Prostate gland (tissue), 2 donors: Measurements from ENCODE around the gene PANX3. TPM values are rescaled to one million over a fixed set of nuclear protein-coding genes. Genes with fewer than 3 reads are reported as not detected.

Source experiments
- DNase-seq: peaks from one replicate; pipeline ENCODE4 v3.0.0-alpha.2; 2019; ENCODE audit warnings: low spot score
- H3K27ac ChIP-seq, 2 donors: fragments of 200-600 bp; sonication (generic); 2 replicates each; pipeline ENCODE4 v1.5.1; 2017 to 2019
- H3K27me3 ChIP-seq: fragments of 200-600 bp; sonication (generic); replicated peaks from 2 replicates; pipeline ENCODE4 v1.5.1; 2019; ENCODE audit not compliant: insufficient read depth
- H3K36me3 ChIP-seq, 2 donors: fragments of 200-600 bp; sonication (generic); 1 replicate in 1 of 2; 2 replicates in 1 of 2; pipeline versions ENCODE4 v1.5.1 to v1.8.1; 2017 to 2019
- H3K4me1 ChIP-seq: fragments of 200-600 bp; sonication (generic); replicated peaks from 2 replicates; pipeline ENCODE4 v1.5.1; 2019
- H3K4me3 ChIP-seq, 2 donors: fragments of 200-600 bp; sonication (generic); 2 replicates each; pipeline ENCODE4 v1.5.1; 2017 to 2019
- H3K9me3 ChIP-seq: fragments of 200-600 bp; sonication (generic); 2 replicates; pipeline ENCODE4 v1.5.1; 2017
- POLR2A ChIP-seq: fragments of 450-650 bp; IDR thresholded peaks from one replicate; pipeline ENCODE4 v1.6.1; 2016; ENCODE audit warnings: antibody characterized with exemption, mild to moderate bottlenecking
- POLR2AphosphoS5 ChIP-seq: sonication (generic); formaldehyde crosslinking; IDR thresholded peaks from one replicate; pipeline ENCODE4 v1.6.1; 2017; ENCODE audit warnings: antibody characterized with exemption
- WGBS: methylation state at CpG from one replicate; pipeline ENCODE4 v1.1.5; 2018; 5-methylcytosine and 5-hydroxymethylcytosine counted together
- intact Hi-C: fragments of 100-400 bp; cut with DNase I; formaldehyde crosslinking; loops from one replicate; pipeline ENCODE4 v1.14.2; 2022
- total RNA-seq, 2 donors: library from RNA; depleted of rRNA; stranded (reverse); fragments of >200 nt; gene quantifications; one replicate each; pipeline ENCODE4 v1.1.0, GENCODE V29; 2016
- TF ChIP-seq, protein P1 (sequence below), 4 experiments: fragments of 200-600 bp in 2 of 4; fragments of 450-650 bp in 2 of 4; sonication (generic) in 2 of 4; IDR thresholded peaks; 1 replicate in 3 of 4; 2 replicates in 1 of 4; pipeline ENCODE4 v1.5.1; 2016 to 2019; ENCODE audit warnings: antibody characterized with exemption in 4 of 4, mild to moderate bottlenecking in 2 of 4, moderate library complexity in 2 of 4

Gene PANX3
- total RNA-seq, 2 donors from 2014 or later: not detected

DNA sequence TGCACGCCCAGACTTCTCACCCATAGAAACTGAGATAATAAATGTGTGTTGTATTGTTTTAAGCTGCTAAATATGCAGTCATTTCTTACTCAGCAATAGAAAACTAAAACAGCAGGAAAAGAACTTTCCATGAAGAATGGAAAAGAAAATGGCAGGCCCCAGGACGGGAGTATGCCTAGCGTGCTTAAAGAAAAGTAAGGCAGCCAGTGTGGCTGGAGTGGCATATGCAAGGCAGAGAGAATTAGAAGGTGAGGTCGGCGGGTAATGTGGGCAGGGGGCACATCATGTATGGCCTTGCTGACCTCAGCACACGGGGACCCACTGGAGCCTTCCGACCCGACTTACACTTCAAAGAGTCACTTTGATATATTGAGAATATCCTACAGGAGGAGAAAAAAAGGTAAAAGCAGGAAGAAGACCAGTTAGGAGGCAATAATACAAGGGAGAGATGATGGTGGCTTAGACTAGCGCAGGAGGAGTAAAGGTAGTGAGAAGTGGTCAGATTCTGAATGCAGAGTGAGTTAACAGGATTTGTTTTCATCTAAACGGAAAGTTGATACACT lies 31.9 kb downstream of the PANX3 start:
- H3K9me3 ChIP-seq: no peaks in the 10 kb centered on the region

DNA sequence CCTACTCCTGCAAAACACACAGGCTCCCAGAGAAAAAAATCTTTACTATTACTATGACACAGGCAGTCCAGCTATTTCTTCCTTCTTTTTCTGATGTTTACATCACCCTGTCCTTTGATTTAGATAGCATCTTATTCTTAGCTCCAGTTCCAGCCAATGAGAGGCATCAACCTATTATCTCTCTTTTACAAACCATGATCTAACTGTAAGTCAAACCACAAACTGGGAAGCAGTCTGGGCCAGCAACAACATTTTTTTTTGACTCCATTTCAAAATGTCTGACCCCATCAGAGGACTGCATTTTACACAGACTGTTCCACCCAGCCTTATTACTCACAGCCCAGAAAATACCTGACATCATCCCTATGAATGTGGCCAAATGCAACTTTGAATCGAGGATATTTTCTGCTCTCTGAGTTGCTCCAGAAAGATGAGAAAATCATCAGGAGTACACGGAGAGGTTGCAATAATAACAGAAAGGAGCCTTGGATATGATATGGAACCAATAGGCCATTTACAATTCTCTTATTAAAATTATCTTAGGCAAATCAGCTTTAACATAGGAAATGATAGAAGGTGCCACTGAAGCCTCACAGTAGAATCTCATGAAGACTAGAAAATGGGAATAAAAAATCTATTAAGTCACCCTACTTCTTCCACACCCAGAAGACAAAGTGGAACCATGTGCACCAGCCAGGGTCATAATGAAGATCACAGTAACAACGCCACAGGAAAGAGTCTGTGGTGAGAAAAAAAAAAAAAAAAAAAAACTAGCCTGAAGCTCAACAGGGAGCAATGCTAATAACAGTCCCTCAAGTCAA lies 32.6 kb downstream of the PANX3 start:
- Histone ChIP-seq H3K27me3 (no peaks in the 10 kb centered on the region), H3K4me1 (no peaks in the 10 kb centered on the region), H3K27ac (no peak overlapping the region), H3K36me3 (no peaks in the 10 kb centered on the region), H3K4me3 (no peak overlapping the region), H3K9me3 (no peaks in the 10 kb centered on the region)
- intact Hi-C loops: no loop called here
- TF ChIP-seq, protein P1, sequence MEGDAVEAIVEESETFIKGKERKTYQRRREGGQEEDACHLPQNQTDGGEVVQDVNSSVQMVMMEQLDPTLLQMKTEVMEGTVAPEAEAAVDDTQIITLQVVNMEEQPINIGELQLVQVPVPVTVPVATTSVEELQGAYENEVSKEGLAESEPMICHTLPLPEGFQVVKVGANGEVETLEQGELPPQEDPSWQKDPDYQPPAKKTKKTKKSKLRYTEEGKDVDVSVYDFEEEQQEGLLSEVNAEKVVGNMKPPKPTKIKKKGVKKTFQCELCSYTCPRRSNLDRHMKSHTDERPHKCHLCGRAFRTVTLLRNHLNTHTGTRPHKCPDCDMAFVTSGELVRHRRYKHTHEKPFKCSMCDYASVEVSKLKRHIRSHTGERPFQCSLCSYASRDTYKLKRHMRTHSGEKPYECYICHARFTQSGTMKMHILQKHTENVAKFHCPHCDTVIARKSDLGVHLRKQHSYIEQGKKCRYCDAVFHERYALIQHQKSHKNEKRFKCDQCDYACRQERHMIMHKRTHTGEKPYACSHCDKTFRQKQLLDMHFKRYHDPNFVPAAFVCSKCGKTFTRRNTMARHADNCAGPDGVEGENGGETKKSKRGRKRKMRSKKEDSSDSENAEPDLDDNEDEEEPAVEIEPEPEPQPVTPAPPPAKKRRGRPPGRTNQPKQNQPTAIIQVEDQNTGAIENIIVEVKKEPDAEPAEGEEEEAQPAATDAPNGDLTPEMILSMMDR (IDR thresholded peaks at IDR 0.05): no peak
- TF ChIP-seq POLR2A (no peak), POLR2AphosphoS5 (no peak)
- no peak for DNase-seq
- WGBS: 20% methylated on average over 3 of the region's 3 CpGs

More for the DNA sequence above, 31.9 kb downstream of the PANX3 start:
- 85% methylated on average over 10 of the region's 10 CpGs for WGBS
- no peak for TF ChIP-seq POLR2AphosphoS5
- TF ChIP-seq, protein P1 (IDR thresholded peaks at IDR 0.05): no peak
- TF ChIP-seq POLR2A: no peak
- no peak overlapping the region for H3K27ac ChIP-seq
- no peak for DNase-seq
- H3K36me3 ChIP-seq: no peaks in the 10 kb centered on the region
- no peak overlapping the region for H3K4me3 ChIP-seq
- intact Hi-C loops: no loop called here
- no peaks in the 10 kb centered on the region for H3K27me3 ChIP-seq
- no peaks in the 10 kb centered on the region for H3K4me1 ChIP-seq

DNA sequence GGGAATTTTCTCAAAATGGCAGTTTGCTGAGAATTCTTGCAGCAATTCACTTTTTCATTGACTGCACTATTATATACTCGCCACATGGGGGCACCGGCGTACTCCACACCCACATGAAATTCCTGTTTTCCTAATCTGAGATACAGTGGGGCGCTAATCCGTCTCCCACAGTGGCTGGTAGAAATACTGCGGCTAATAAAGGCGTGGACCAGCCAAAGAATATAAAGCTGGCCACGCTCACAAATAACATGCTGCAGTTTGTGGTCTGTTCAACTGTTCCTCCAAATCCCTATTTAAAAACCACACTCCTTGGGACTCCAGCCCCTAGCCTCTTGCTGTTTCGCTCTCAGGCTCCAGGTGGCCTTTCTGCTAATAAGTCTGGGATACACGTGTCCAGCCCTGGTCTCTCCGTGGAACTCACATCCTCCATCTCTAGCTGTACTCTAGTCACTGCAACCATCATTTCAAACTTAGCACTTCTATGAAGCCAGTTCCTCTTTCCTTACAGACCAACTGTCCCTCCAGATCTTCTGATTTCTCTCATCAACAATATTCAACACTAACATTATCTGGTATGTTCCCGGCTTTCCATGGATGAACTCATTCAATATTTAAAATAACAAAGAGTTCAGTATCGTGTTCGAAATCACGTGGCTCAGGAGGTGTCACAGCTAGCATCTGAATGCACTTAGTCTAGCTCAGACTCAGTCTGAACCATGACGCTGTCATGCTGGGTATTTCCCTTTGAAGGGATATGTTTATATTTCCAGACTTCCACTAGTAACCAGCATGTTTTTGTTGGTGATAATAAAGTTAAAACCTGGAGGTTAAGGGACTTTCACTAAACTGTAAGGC lies 33.4 kb downstream of the PANX3 start:
- peak overlapping the region in 1 of 2 donors; percentile 12 for H3K4me3 ChIP-seq
- TF ChIP-seq, protein P1 (IDR thresholded peaks at IDR 0.05): peak; percentile 61 to 77 (median 68)
- no peak for TF ChIP-seq POLR2A
- no peaks in the 10 kb centered on the region for H3K9me3 ChIP-seq
- H3K36me3 ChIP-seq: no peaks in the 10 kb centered on the region
- H3K4me1 ChIP-seq: no peaks in the 10 kb centered on the region
- H3K27me3 ChIP-seq: no peaks in the 10 kb centered on the region
- no peak overlapping the region for H3K27ac ChIP-seq
- WGBS: 23% methylated on average over 16 of the region's 16 CpGs
- intact Hi-C loops: no loop called here
- DNase-seq: peak; percentile 19

DNA sequence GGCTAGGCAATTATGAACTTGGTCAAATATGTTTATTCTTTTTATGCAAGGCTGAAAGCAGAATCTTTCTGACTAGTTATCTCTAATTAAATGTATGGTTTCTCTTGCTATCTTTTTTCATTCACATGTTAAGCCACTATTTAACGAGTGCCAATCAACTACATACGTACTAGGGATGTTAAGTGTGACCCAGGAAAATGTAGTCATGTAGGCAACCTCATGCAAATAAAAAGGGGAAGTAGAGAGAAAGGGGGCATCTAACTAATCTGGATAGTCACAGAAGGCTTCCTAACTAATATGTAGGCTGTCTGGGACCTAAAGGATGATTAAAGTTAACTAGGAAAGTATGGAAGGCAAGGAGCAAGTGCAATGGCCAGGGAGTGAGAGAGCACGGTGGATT lies 34.9 kb downstream of the PANX3 start:
- DNase-seq: no peak
- no peak for TF ChIP-seq POLR2A
- TF ChIP-seq, protein P1 (IDR thresholded peaks at IDR 0.05): no peak
- TF ChIP-seq POLR2AphosphoS5: no peak
- H3K4me3 ChIP-seq: no peak overlapping the region
- intact Hi-C loops: no loop called here
- no peaks in the 10 kb centered on the region for H3K4me1 ChIP-seq
- H3K9me3 ChIP-seq: no peaks in the 10 kb centered on the region
- no peak overlapping the region for H3K27ac ChIP-seq
- WGBS: 83% methylated on average over 3 of the region's 3 CpGs
- H3K27me3 ChIP-seq: no peaks in the 10 kb centered on the region
- no peaks in the 10 kb centered on the region for H3K36me3 ChIP-seq
